Measurements from ENCODE around the gene POC1A.

DNA sequence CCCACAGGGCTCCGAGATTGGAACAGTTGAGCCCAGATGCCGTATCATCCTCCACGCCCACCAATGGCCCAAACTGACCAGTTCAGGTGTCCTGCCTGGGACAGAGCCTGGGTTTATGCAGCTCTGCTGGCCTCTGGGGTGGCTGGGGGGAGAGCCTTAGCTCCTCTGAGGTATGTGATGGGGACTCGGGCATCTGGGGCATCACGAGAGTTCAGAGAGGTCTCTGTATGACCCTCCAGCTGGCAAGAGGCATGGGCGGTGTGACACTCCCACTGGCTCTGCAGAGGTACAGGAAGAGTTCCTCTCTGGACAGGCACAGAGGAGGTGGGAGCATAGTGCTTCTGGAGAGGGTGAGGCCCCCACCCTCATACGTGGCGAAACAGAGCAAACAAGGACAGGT lies 71.3 kb downstream of the POC1A start:
- TF ChIP-seq, protein P1, sequence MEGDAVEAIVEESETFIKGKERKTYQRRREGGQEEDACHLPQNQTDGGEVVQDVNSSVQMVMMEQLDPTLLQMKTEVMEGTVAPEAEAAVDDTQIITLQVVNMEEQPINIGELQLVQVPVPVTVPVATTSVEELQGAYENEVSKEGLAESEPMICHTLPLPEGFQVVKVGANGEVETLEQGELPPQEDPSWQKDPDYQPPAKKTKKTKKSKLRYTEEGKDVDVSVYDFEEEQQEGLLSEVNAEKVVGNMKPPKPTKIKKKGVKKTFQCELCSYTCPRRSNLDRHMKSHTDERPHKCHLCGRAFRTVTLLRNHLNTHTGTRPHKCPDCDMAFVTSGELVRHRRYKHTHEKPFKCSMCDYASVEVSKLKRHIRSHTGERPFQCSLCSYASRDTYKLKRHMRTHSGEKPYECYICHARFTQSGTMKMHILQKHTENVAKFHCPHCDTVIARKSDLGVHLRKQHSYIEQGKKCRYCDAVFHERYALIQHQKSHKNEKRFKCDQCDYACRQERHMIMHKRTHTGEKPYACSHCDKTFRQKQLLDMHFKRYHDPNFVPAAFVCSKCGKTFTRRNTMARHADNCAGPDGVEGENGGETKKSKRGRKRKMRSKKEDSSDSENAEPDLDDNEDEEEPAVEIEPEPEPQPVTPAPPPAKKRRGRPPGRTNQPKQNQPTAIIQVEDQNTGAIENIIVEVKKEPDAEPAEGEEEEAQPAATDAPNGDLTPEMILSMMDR (conservative IDR thresholded peaks at IDR 0.05; ENCODE audit: low read depth, low read length): no peak
- TF ChIP-seq EZH2 (IDR thresholded peaks at IDR 0.05; ENCODE audit: borderline replicate concordance, low read depth, low read length, poor library complexity, severe bottlenecking): no peak

All from A673 (cell line).